Testis (tissue), 3 donors: ENCODE data around the gene CCDC178. TPM values are rescaled to one million over a fixed set of nuclear protein-coding genes. Genes with fewer than 3 reads are reported as not detected.

Source experiments
- DNase-seq: peaks from one replicate; pipeline ENCODE4 v3.0.0-alpha.2; 2019
- H3K27ac ChIP-seq, 2 donors: fragments of 200-600 bp; sonication (generic); one replicate each; pipeline ENCODE4 v1.5.1; 2019
- H3K27me3 ChIP-seq: fragments of 200-600 bp; sonication (generic); one replicate; pipeline ENCODE4 v1.5.1; 2019
- H3K36me3 ChIP-seq: fragments of 200-600 bp; sonication (generic); one replicate; pipeline ENCODE4 v1.5.1; 2017; ENCODE audit warnings: low read depth; ENCODE audit errors: missing control alignments
- H3K4me1 ChIP-seq: fragments of 200-600 bp; sonication (generic); one replicate; pipeline ENCODE4 v1.5.1; 2019
- H3K4me3 ChIP-seq, 2 donors: fragments of 200-600 bp; sonication (generic); one replicate each; pipeline ENCODE4 v1.5.1; 2017 to 2019
- H3K9me3 ChIP-seq: fragments of 200-600 bp; sonication (generic); one replicate; pipeline ENCODE4 v1.5.1; 2017
- POLR2A ChIP-seq: fragments of 450-650 bp; IDR thresholded peaks from one replicate; pipeline ENCODE4 v1.6.1; 2017; ENCODE audit warnings: antibody characterized with exemption, mild to moderate bottlenecking, moderate library complexity
- WGBS, 2 donors: methylation state at CpG; one replicate each; pipeline ENCODE4 v1.1.5; 2018; 5-methylcytosine and 5-hydroxymethylcytosine counted together
- intact Hi-C: fragments of 100-400 bp; cut with DNase I; formaldehyde crosslinking; loops from one replicate; pipeline ENCODE4 v1.15.1; 2023; ENCODE audit warnings: low total_unique reads
- polyA plus RNA-seq: library from polyadenylated mRNA; stranded (reverse); fragments of 350-450 nt; fragmentation: Illumina TruSeq; extraction: RNeasy Lipid Tissue Mini Kit (QIAGEN cat#74804); gene quantifications from one replicate; pipeline ENCODE4 v1.2.3, GENCODE V29; 2014; ENCODE audit warnings: low read depth, low replicate concordance; ENCODE audit not compliant: insufficient read depth
- total RNA-seq, 2 donors: library from RNA; depleted of rRNA; stranded (reverse); fragments of >200 nt; gene quantifications; one replicate each; pipeline ENCODE4 v1.2.3, GENCODE V29; 2016
- TF ChIP-seq, protein P1 (sequence below), 3 experiments: fragments of 450-650 bp in 2 of 3; fragments of 200-600 bp in 1 of 3; sonication (generic) in 1 of 3; IDR thresholded peaks; one replicate each; pipeline ENCODE4 v1.5.1; 2016 to 2019; ENCODE audit warnings: antibody characterized with exemption in 3 of 3, mild to moderate bottlenecking in 2 of 3, moderate library complexity in 1 of 3

Gene CCDC178
- total and polyA plus RNA-seq, 3 donors from 2014 or later, result 8.6 to 17.5 (median 10.2) TPM

DNA sequence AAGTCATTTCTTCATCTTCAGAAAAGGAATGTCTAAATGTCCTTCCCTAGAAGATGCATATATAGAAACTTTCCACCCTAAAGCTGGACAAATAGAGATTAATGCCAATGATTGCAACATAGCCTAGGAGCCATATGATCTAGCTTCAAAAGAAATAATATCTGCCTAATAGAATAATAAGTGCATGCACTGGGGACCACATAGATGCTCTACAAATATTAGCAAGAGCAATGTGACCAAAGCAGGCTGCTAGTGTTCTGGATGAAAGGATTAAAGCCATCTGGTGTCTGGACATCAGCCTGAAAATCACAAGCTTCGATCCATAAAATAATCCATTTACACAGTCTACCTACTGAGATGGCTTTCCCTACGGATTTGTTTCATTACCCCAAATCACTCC, 387.6 kb downstream of the CCDC178 start:
- Histone ChIP-seq H3K4me1 (no peaks in the 10 kb centered on the region), H3K36me3 (no peaks in the 10 kb centered on the region), H3K27me3 (no peaks in the 10 kb centered on the region), H3K4me3 (no peak overlapping the region), H3K9me3 (no peaks in the 10 kb centered on the region), H3K27ac (no peak overlapping the region)
- WGBS, 2 donors, result 81 to 90% methylated on average over 2 of the region's 2 CpGs
- DNase-seq, result no peak
- intact Hi-C loops, result no loop called here
- no peak for TF ChIP-seq POLR2A
- TF ChIP-seq, protein P1, sequence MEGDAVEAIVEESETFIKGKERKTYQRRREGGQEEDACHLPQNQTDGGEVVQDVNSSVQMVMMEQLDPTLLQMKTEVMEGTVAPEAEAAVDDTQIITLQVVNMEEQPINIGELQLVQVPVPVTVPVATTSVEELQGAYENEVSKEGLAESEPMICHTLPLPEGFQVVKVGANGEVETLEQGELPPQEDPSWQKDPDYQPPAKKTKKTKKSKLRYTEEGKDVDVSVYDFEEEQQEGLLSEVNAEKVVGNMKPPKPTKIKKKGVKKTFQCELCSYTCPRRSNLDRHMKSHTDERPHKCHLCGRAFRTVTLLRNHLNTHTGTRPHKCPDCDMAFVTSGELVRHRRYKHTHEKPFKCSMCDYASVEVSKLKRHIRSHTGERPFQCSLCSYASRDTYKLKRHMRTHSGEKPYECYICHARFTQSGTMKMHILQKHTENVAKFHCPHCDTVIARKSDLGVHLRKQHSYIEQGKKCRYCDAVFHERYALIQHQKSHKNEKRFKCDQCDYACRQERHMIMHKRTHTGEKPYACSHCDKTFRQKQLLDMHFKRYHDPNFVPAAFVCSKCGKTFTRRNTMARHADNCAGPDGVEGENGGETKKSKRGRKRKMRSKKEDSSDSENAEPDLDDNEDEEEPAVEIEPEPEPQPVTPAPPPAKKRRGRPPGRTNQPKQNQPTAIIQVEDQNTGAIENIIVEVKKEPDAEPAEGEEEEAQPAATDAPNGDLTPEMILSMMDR (IDR thresholded peaks at IDR 0.05), result no peak

- Histone ChIP-seq H3K27me3 (no peaks in the 10 kb centered on the region), H3K27ac (no peak overlapping the region), H3K4me1 (no peaks in the 10 kb centered on the region), H3K36me3 (no peaks in the 10 kb centered on the region), H3K4me3 (no peak overlapping the region), H3K9me3 (no peaks in the 10 kb centered on the region)
- TF ChIP-seq, protein P1 (IDR thresholded peaks at IDR 0.05), result no peak
- DNase-seq, result no peak
- WGBS, 2 donors, result 63 to 70% methylated on average over 5 of the region's 5 CpGs
- intact Hi-C loops, result no loop called here
Observed at GRCh38 chr18:33051407-33051806, 389.1 kb downstream of the CCDC178 start.

- intact Hi-C loops, result no loop called here
- no peak for DNase-seq
- H3K4me3 ChIP-seq, result no peak overlapping the region
- H3K27me3 ChIP-seq, result no peaks in the 10 kb centered on the region
- H3K4me1 ChIP-seq, result no peaks in the 10 kb centered on the region
- H3K9me3 ChIP-seq, result no peaks in the 10 kb centered on the region
- no peak overlapping the region for H3K27ac ChIP-seq
- no peak for TF ChIP-seq POLR2A
- TF ChIP-seq, protein P1 (IDR thresholded peaks at IDR 0.05), result no peak
- H3K36me3 ChIP-seq, result no peaks in the 10 kb centered on the region
Observed at GRCh38 chr18:33040213-33040612, 400.3 kb downstream of the CCDC178 start.

- Histone ChIP-seq H3K27ac (no peak overlapping the region), H3K9me3 (no peaks in the 10 kb centered on the region), H3K36me3 (no peaks in the 10 kb centered on the region), H3K4me3 (no peak overlapping the region), H3K4me1 (no peaks in the 10 kb centered on the region), H3K27me3 (no peaks in the 10 kb centered on the region)
- no peak for DNase-seq
- TF ChIP-seq, protein P1 (IDR thresholded peaks at IDR 0.05), result no peak
- no peak for TF ChIP-seq POLR2A
- intact Hi-C loops, result no loop called here
Observed at GRCh38 chr18:33034945-33035344, 405.6 kb downstream of the CCDC178 start.

DNA sequence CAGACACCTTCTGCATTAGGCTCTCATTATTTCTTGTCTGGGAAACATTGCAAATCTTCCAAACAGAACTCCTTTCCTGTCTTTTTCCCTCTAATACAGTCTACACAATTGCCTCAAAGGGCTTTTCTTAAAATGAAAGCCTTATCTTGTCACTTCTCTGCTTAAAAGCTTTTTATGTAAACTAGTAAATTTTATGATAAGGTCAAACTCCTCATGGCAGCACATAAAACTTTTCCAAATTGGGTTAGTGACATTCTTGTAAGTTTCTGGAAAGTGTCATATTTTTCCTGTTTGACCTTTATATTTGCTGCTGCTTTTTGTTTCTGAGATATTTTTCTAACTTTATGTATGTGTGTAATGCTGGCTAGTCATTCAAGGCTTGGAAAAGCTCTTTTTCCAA, 406.3 kb downstream of the CCDC178 start:
- H3K27ac ChIP-seq, result no peak overlapping the region
- TF ChIP-seq POLR2A, result no peak
- TF ChIP-seq, protein P1 (IDR thresholded peaks at IDR 0.05), result no peak
- no peaks in the 10 kb centered on the region for H3K27me3 ChIP-seq
- DNase-seq, result no peak
- H3K4me3 ChIP-seq, result no peak overlapping the region
- H3K4me1 ChIP-seq, result no peaks in the 10 kb centered on the region
- intact Hi-C loops, result no loop called here
- no peaks in the 10 kb centered on the region for H3K9me3 ChIP-seq
- no peaks in the 10 kb centered on the region for H3K36me3 ChIP-seq
